ENCODE data around the gene TMEM165.
"Not testable (repeated sequence)": the region's sequence is repeated elsewhere in the genome, so short reads cannot be mapped to it uniquely, and the experiment has no call there.

The TMEM165 gene

DNA sequence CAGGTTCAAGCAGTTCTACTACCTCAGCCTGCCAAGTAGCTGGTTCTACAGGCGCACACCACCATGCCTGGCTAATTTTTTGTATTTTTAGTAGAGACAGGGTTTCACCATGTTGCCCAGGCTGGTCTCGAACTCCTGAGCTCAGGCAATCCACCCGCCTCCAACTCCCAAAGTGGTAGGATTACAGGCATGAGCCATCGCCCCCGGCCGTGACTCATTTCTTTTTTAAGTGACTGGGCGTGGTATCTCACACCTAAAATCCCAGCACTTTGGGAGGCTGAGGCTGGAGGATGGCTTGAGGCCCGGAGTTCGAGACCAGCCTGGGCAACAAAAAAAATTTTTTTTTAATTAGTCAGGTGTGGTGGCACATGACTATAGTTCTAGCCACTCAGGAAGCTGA is 32.8 kb upstream of the TMEM165 start:
- not testable (repeated sequence) for H2BK120ac ChIP-seq (ENCODE audit: insufficient read depth, low read length, poor library complexity); H3K4me3 ChIP-seq (ENCODE audit: low read depth, low read length); H3K9me3 ChIP-seq (ENCODE audit: insufficient read depth, low read depth, low read length); H2BK12ac ChIP-seq (ENCODE audit: low read length); H3K9ac ChIP-seq (ENCODE audit: low read length); H3K23ac ChIP-seq (ENCODE audit: low read length); H3K79me2 ChIP-seq (ENCODE audit: control insufficient read depth, insufficient read depth, low read length, poor library complexity); H3K4ac ChIP-seq (ENCODE audit: low read depth, low read length); DNase-seq; H3K14ac ChIP-seq (ENCODE audit: low read length); H3K36me3 ChIP-seq (ENCODE audit: control insufficient read depth in 1 of 2, insufficient read depth in 2 of 2, low read length in 2 of 2); H3K27me3 ChIP-seq (ENCODE audit: insufficient read depth, low read length); H3K18ac ChIP-seq (ENCODE audit: low read length); H4K12ac ChIP-seq (ENCODE audit: low read depth, low read length); H3K4me1 ChIP-seq (ENCODE audit: control insufficient read depth in 1 of 2, insufficient read depth in 2 of 2, low read length in 2 of 2); H3K27ac ChIP-seq (ENCODE audit: low read depth, low read length); H2AK5ac ChIP-seq (ENCODE audit: low read length); H4K91ac ChIP-seq (ENCODE audit: low read depth, low read length); H2AFZ ChIP-seq (ENCODE audit: insufficient read depth, low read length, poor library complexity); H2BK5ac ChIP-seq (ENCODE audit: low read depth, low read length, poor library complexity); H4K8ac ChIP-seq (ENCODE audit: low read depth, low read length); H3K4me2 ChIP-seq (ENCODE audit: low read length); H3K79me1 ChIP-seq (ENCODE audit: low read length)
- no CpG with 5 or more reads among the region's 9 CpGs for WGBS (ENCODE audit: extremely low coverage, insufficient coverage, insufficient read length)

DNA sequence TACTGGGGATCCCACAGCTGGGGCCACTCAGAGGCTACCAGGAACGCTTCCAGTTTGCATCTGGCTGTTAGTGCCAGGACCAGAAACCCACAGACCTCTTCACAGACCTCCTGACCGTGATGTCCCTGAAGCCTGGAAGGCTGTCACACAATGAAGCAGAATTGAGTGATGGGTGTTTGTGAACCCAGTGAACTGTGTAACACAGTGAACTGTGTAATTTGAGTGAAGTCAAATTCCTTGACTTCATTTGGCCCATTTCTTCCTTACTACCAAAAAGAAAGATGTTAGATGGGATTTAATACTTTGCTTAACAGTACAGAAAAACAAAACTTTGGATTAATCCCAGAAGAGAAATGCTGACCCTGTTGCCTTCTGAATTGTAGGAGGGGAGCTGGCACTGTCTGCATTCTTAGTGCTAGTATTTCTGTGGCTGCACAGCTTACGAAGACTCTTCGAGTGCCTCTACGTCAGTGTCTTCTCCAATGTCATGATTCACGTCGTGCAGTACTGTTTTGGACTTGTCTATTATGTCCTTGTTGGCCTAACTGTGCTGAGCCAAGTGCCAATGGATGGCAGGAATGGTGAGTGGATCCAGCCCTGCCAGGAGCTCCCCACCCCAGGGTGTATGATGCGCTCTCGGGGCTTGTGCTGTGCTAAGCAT is 31.9 kb upstream of the TMEM165 start:
- peaks cover 0 to 2% of the 10 kb centered on the region in 2 experiments for H3K4me1 ChIP-seq (ENCODE audit: control insufficient read depth in 1 of 2, insufficient read depth in 2 of 2, low read length in 2 of 2)
- WGBS (ENCODE audit: extremely low coverage, insufficient coverage, insufficient read length), result no CpG with 5 or more reads among the region's 9 CpGs
- H3K18ac ChIP-seq (ENCODE audit: low read length), result no peak overlapping the region
- no peak overlapping the region for H3K27ac ChIP-seq (ENCODE audit: low read depth, low read length)
- no peaks in the 10 kb centered on the region for H3K27me3 ChIP-seq (ENCODE audit: insufficient read depth, low read length)
- H3K4ac ChIP-seq (ENCODE audit: low read depth, low read length), result no peak overlapping the region
- H2BK12ac ChIP-seq (ENCODE audit: low read length), result no peak overlapping the region
- no peak overlapping the region for H3K4me3 ChIP-seq (ENCODE audit: low read depth, low read length)
- H3K79me1 ChIP-seq (ENCODE audit: low read length), result no peaks in the 10 kb centered on the region
- H3K9ac ChIP-seq (ENCODE audit: low read length), result no peak overlapping the region
- no peak overlapping the region for H4K12ac ChIP-seq (ENCODE audit: low read depth, low read length)
- H2AK5ac ChIP-seq (ENCODE audit: low read length), result no peak overlapping the region
- no peaks in the 10 kb centered on the region for H3K79me2 ChIP-seq (ENCODE audit: control insufficient read depth, insufficient read depth, low read length, poor library complexity)
- H2AFZ ChIP-seq (ENCODE audit: insufficient read depth, low read length, poor library complexity), result no peak overlapping the region
- H4K8ac ChIP-seq (ENCODE audit: low read depth, low read length), result no peak overlapping the region
- no peak for DNase-seq
- no peak overlapping the region for H3K23ac ChIP-seq (ENCODE audit: low read length)
- no peak overlapping the region for H2BK5ac ChIP-seq (ENCODE audit: low read depth, low read length, poor library complexity)
- no peak overlapping the region for H2BK120ac ChIP-seq (ENCODE audit: insufficient read depth, low read length, poor library complexity)
- no peak overlapping the region for H3K4me2 ChIP-seq (ENCODE audit: low read length)
- H3K36me3 ChIP-seq (ENCODE audit: control insufficient read depth in 1 of 2, insufficient read depth in 2 of 2, low read length in 2 of 2), result no peaks in the 10 kb centered on the region
- no peak overlapping the region for H3K14ac ChIP-seq (ENCODE audit: low read length)
- H4K91ac ChIP-seq (ENCODE audit: low read depth, low read length), result no peak overlapping the region
- no peaks in the 10 kb centered on the region for H3K9me3 ChIP-seq (ENCODE audit: insufficient read depth, low read depth, low read length)

DNA sequence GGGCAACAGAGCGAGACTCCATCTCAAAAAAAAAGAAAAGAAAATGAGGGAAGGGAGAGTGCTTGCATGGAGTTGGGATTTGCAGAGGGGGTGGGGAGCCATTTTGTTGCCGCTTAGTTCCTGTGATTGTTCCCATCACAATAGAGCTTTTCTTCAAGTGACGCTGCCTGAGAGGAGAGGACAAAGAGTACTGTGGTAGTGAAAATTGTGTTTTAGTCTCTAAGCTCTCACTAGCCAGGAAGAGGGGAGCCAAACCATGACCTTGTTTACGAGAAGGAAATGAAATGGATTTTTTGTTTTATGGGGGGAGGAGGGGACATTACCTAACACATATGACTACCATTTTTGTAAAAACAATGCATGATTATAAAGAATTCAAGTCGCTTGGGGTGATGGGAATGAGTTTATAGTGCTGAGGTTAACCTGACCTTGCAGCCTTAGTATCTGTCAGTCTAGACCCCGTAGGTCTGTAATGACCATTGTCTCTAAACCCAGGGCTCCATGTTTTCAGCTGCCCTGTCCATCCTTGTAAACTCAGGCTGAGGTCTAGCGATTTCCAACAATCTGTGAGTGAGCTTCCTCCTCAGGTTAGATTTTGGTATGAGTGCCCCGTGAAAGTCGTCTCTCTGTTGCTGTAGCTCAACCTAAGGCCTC is 30.9 kb upstream of the TMEM165 start:
- H3K27me3 ChIP-seq (ENCODE audit: insufficient read depth, low read length), result no peaks in the 10 kb centered on the region
- H3K4me1 ChIP-seq (ENCODE audit: control insufficient read depth in 1 of 2, insufficient read depth in 2 of 2, low read length in 2 of 2), result peaks cover 0 to 2% of the 10 kb centered on the region in 2 experiments
- no peak overlapping the region for H4K8ac ChIP-seq (ENCODE audit: low read depth, low read length)
- H2BK12ac ChIP-seq (ENCODE audit: low read length), result no peak overlapping the region
- H3K9me3 ChIP-seq (ENCODE audit: insufficient read depth, low read depth, low read length), result no peaks in the 10 kb centered on the region
- H2BK5ac ChIP-seq (ENCODE audit: low read depth, low read length, poor library complexity), result no peak overlapping the region
- H3K79me1 ChIP-seq (ENCODE audit: low read length), result no peaks in the 10 kb centered on the region
- no peak overlapping the region for H3K4ac ChIP-seq (ENCODE audit: low read depth, low read length)
- no peak overlapping the region for H3K14ac ChIP-seq (ENCODE audit: low read length)
- no peak overlapping the region for H2AFZ ChIP-seq (ENCODE audit: insufficient read depth, low read length, poor library complexity)
- H3K9ac ChIP-seq (ENCODE audit: low read length), result no peak overlapping the region
- H4K91ac ChIP-seq (ENCODE audit: low read depth, low read length), result no peak overlapping the region
- H4K12ac ChIP-seq (ENCODE audit: low read depth, low read length), result no peak overlapping the region
- H3K27ac ChIP-seq (ENCODE audit: low read depth, low read length), result no peak overlapping the region
- no peaks in the 10 kb centered on the region for H3K79me2 ChIP-seq (ENCODE audit: control insufficient read depth, insufficient read depth, low read length, poor library complexity)
- no peak overlapping the region for H3K4me2 ChIP-seq (ENCODE audit: low read length)
- no peak overlapping the region for H3K18ac ChIP-seq (ENCODE audit: low read length)
- H3K23ac ChIP-seq (ENCODE audit: low read length), result no peak overlapping the region
- no peaks in the 10 kb centered on the region for H3K36me3 ChIP-seq (ENCODE audit: control insufficient read depth in 1 of 2, insufficient read depth in 2 of 2, low read length in 2 of 2)
- H2BK120ac ChIP-seq (ENCODE audit: insufficient read depth, low read length, poor library complexity), result no peak overlapping the region
- WGBS (ENCODE audit: extremely low coverage, insufficient coverage, insufficient read length), result no CpG with 5 or more reads among the region's 9 CpGs
- no peak overlapping the region for H2AK5ac ChIP-seq (ENCODE audit: low read length)
- no peak for DNase-seq
- H3K4me3 ChIP-seq (ENCODE audit: low read depth, low read length), result no peak overlapping the region

GRCh38 chr4:55365345-55365728 is 30.4 kb upstream of the TMEM165 start:
- no peak overlapping the region for H4K91ac ChIP-seq (ENCODE audit: low read depth, low read length)
- H3K27ac ChIP-seq (ENCODE audit: low read depth, low read length), result no peak overlapping the region
- H3K27me3 ChIP-seq (ENCODE audit: insufficient read depth, low read length), result no peaks in the 10 kb centered on the region
- no peak overlapping the region for H3K18ac ChIP-seq (ENCODE audit: low read length)
- WGBS (ENCODE audit: extremely low coverage, insufficient coverage, insufficient read length), result no CpG with 5 or more reads among the region's 7 CpGs
- peaks cover 0 to 2% of the 10 kb centered on the region in 2 experiments for H3K4me1 ChIP-seq (ENCODE audit: control insufficient read depth in 1 of 2, insufficient read depth in 2 of 2, low read length in 2 of 2)
- H4K8ac ChIP-seq (ENCODE audit: low read depth, low read length), result no peak overlapping the region
- H3K4me2 ChIP-seq (ENCODE audit: low read length), result no peak overlapping the region
- H3K36me3 ChIP-seq (ENCODE audit: control insufficient read depth in 1 of 2, insufficient read depth in 2 of 2, low read length in 2 of 2), result no peaks in the 10 kb centered on the region
- H3K9me3 ChIP-seq (ENCODE audit: insufficient read depth, low read depth, low read length), result no peaks in the 10 kb centered on the region
- H2BK12ac ChIP-seq (ENCODE audit: low read length), result no peak overlapping the region
- no peak overlapping the region for H2BK120ac ChIP-seq (ENCODE audit: insufficient read depth, low read length, poor library complexity)
- H2BK5ac ChIP-seq (ENCODE audit: low read depth, low read length, poor library complexity), result no peak overlapping the region
- no peak overlapping the region for H4K12ac ChIP-seq (ENCODE audit: low read depth, low read length)
- H3K79me2 ChIP-seq (ENCODE audit: control insufficient read depth, insufficient read depth, low read length, poor library complexity), result no peaks in the 10 kb centered on the region
- H3K79me1 ChIP-seq (ENCODE audit: low read length), result no peaks in the 10 kb centered on the region
- H3K4ac ChIP-seq (ENCODE audit: low read depth, low read length), result no peak overlapping the region
- no peak overlapping the region for H3K9ac ChIP-seq (ENCODE audit: low read length)
- DNase-seq, result no peak
- no peak overlapping the region for H3K23ac ChIP-seq (ENCODE audit: low read length)
- no peak overlapping the region for H2AFZ ChIP-seq (ENCODE audit: insufficient read depth, low read length, poor library complexity)
- no peak overlapping the region for H2AK5ac ChIP-seq (ENCODE audit: low read length)
- H3K4me3 ChIP-seq (ENCODE audit: low read depth, low read length), result no peak overlapping the region
- H3K14ac ChIP-seq (ENCODE audit: low read length), result no peak overlapping the region

Measured in trophoblast cell (in vitro differentiated cells and primary cell).